ENCODE measurements around the gene CYP46A1. TPM values are rescaled to one million over a fixed set of nuclear protein-coding genes. Genes with fewer than 3 reads are reported as not detected.

Gene CYP46A1
- total RNA-seq, 2 experiments from 2014 or later: 0.11 to 0.22 TPM

- H3K36me3 ChIP-seq (ENCODE audit: insufficient read depth, low read length): no peaks in the 10 kb centered on the region
- DNase-seq (no peak), ATAC-seq (ENCODE audit: poor library complexity) (no peak)
- no peak for TF ChIP-seq CTCF (IDR thresholded peaks at IDR 0.05)
- no peak overlapping the region for H3K27ac ChIP-seq (ENCODE audit: low read depth in 1 of 2, low read length in 2 of 2)
- no peaks in the 10 kb centered on the region for H3K36me3 Mint-ChIP-seq (ENCODE audit: low read depth)
- no peaks in the 10 kb centered on the region for H3K4me1 Mint-ChIP-seq (ENCODE audit: low read depth)
- POLR2A ChIA-PET: no interaction called here
- no peak overlapping the region for H3K4me3 ChIP-seq (ENCODE audit: low read length)
- peaks cover 0 to 5% of the 10 kb centered on the region in 2 experiments for H3K9me3 ChIP-seq (ENCODE audit: control insufficient read depth in 1 of 2, insufficient read depth in 1 of 2, low read length in 2 of 2)
- intact Hi-C loops (cut with DNase I, micrococcal nuclease): no loop called here
- no peak overlapping the region for H3K27ac Mint-ChIP-seq
- CTCF ChIA-PET: no interaction called here
- no peaks in the 10 kb centered on the region for H3K9me3 Mint-ChIP-seq
- H3K4me1 ChIP-seq (ENCODE audit: insufficient read depth, low read length): peaks cover 6% of the 10 kb centered on the region
- peaks cover 22 to 30% of the 10 kb centered on the region in 2 experiments for H3K27me3 ChIP-seq (ENCODE audit: control insufficient read depth in 1 of 2, insufficient read depth in 2 of 2, low read length in 2 of 2)
- no peak overlapping the region for H3K4me3 Mint-ChIP-seq
- H3K27me3 Mint-ChIP-seq: peaks cover 47% of the 10 kb centered on the region
Observed at GRCh38 chr14:99647411-99647810, 36.7 kb upstream of the CYP46A1 start.

- peaks cover 0 to 5% of the 10 kb centered on the region in 2 experiments for H3K9me3 ChIP-seq (ENCODE audit: control insufficient read depth in 1 of 2, insufficient read depth in 1 of 2, low read length in 2 of 2)
- no peaks in the 10 kb centered on the region for H3K9me3 Mint-ChIP-seq
- H3K4me3 Mint-ChIP-seq: no peak overlapping the region
- no peak for TF ChIP-seq CTCF (IDR thresholded peaks at IDR 0.05)
- no peak overlapping the region for H3K27ac Mint-ChIP-seq
- H3K27me3 Mint-ChIP-seq: peaks cover 47% of the 10 kb centered on the region
- no peaks in the 10 kb centered on the region for H3K36me3 ChIP-seq (ENCODE audit: insufficient read depth, low read length)
- CTCF ChIA-PET: no interaction called here
- H3K4me3 ChIP-seq (ENCODE audit: low read length): no peak overlapping the region
- no peak for DNase-seq
- no peaks in the 10 kb centered on the region for H3K36me3 Mint-ChIP-seq (ENCODE audit: low read depth)
- no peaks in the 10 kb centered on the region for H3K4me1 Mint-ChIP-seq (ENCODE audit: low read depth)
- intact Hi-C loops (cut with DNase I, micrococcal nuclease): no loop called here
- H3K27me3 ChIP-seq (ENCODE audit: control insufficient read depth in 1 of 2, insufficient read depth in 2 of 2, low read length in 2 of 2): peaks cover 22 to 30% of the 10 kb centered on the region in 2 experiments
- no peak for ATAC-seq (ENCODE audit: poor library complexity)
- POLR2A ChIA-PET: no interaction called here
- H3K4me1 ChIP-seq (ENCODE audit: insufficient read depth, low read length): peaks cover 6% of the 10 kb centered on the region
- H3K27ac ChIP-seq (ENCODE audit: low read depth in 1 of 2, low read length in 2 of 2): no peak overlapping the region
Observed at GRCh38 chr14:99648027-99648784, 35.9 kb upstream of the CYP46A1 start.

- no peak for TF ChIP-seq CTCF (IDR thresholded peaks at IDR 0.05)
- intact Hi-C loops (cut with DNase I, micrococcal nuclease): no loop called here
- Histone ChIP-seq H3K27ac (ENCODE audit: low read depth in 1 of 2, low read length in 2 of 2) (no peak overlapping the region), H3K4me3 (ENCODE audit: low read length) (no peak overlapping the region), H3K36me3 (ENCODE audit: insufficient read depth, low read length) (no peaks in the 10 kb centered on the region), H3K4me1 (ENCODE audit: insufficient read depth, low read length) (peaks cover 6% of the 10 kb centered on the region), H3K27me3 (ENCODE audit: control insufficient read depth in 1 of 2, insufficient read depth in 2 of 2, low read length in 2 of 2) (peaks cover 23 to 25% of the 10 kb centered on the region in 2 experiments), H3K9me3 (ENCODE audit: control insufficient read depth in 1 of 2, insufficient read depth in 1 of 2, low read length in 2 of 2) (peaks cover 0 to 5% of the 10 kb centered on the region in 2 experiments)
- H3K36me3 Mint-ChIP-seq (ENCODE audit: low read depth): no peaks in the 10 kb centered on the region
- DNase-seq: no peak
- CTCF ChIA-PET: no interaction called here
- peaks cover 47% of the 10 kb centered on the region for H3K27me3 Mint-ChIP-seq
- H3K9me3 Mint-ChIP-seq: no peaks in the 10 kb centered on the region
- no peaks in the 10 kb centered on the region for H3K4me1 Mint-ChIP-seq (ENCODE audit: low read depth)
- H3K4me3 Mint-ChIP-seq: no peak overlapping the region
- no peak overlapping the region for H3K27ac Mint-ChIP-seq
- POLR2A ChIA-PET: no interaction called here
- ATAC-seq (ENCODE audit: poor library complexity): no peak
Observed at GRCh38 chr14:99649219-99649618, 34.9 kb upstream of the CYP46A1 start.

All from CD4-positive, alpha-beta T cell (primary cell).